NOMO-1 treated with DMSO at 0.1 percent for 48 hours (cell line): Measurements from ENCODE around the gene RIPOR2.
A peak's percentile ranks its signal among the peaks of the same experiment; 100 is the strongest.
"Not testable (repeated sequence)": the region's sequence is repeated elsewhere in the genome, so short reads cannot be mapped to it uniquely, and the experiment has no call there.

Experiments
- DNase-seq: peaks from one replicate; lab custom pipeline; 2025; ENCODE audit not compliant: unreplicated experiment; lab: John Stamatoyannopoulos, UW

The RIPOR2 gene

DNA sequence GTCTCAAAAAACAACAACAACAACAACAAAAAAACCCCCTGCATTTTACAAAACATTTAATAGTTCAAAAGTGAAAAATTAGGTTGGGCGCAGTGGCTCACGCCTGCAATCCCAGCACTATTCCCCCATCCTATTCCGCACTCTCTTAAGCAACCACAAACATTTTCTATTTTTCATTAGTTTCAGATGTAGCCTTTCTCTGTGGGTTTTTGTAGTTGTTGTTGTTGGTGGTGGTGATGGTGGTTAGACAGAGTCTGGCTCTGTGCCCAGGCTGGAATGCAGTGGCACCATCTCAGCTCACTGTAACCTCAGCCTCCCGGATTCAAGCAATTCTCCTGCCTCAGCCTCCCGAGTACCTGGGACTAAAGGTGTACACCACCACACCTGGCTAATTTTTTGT is 167.4 kb downstream of the RIPOR2 start:
- no peak for DNase-seq

DNA sequence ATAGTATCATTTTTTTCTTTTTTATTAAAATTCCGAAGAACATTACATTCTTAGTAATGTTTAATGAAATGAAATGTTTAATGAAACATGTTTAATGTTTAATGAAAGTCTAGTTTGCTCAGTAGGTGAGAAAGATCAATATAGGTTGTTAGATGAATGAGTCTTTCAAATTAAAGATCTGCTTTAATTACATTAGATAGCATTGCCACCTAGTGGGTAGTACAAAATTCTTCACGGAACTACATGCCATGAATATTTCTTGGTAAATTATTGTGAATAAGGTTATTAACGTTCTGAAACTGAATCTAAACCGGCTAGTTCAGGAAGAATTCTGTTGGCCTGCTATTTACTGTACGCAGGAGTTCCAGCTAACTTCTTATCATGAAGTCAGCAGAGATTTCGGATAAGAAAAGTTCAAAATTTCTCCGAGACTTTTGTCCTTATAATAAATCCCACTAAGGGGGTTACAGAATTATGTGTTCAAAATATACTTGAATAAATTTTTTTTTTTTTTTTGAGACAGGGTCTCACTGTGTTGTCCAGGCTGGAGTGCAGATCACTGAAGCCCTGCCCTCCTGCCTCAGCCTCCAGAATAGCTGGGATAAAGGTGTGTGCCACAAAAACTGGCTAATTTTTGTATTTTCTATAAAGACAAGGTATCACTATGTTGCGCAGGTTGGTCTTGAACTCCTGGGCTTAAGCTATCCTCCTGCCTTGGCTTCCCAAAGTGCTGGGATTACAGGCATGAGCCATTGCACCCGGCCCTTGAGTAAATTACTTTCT is 168.9 kb downstream of the RIPOR2 start:
- peak; percentile 72 for DNase-seq

DNA sequence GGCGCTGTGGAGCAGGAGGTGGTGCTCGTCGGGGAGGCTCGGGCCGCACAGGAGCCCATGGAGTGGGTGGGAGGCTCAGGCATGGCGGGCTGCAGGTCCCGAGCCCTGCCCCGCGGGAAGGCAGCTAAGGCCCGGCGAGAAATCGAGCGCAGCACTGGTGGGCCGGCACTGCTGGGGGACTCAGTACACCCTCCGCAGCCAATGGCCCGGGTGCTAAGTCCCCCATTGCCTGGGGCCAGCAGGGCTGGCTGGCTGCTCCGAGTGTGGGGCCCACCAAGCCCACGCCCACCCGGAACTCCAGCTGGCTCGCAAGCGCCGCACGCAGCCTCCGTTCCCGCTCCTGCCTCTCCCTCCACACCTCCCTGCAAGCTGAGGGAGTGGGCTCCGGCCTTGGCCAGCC is 169.8 kb downstream of the RIPOR2 start:
- DNase-seq = not testable (repeated sequence)

DNA sequence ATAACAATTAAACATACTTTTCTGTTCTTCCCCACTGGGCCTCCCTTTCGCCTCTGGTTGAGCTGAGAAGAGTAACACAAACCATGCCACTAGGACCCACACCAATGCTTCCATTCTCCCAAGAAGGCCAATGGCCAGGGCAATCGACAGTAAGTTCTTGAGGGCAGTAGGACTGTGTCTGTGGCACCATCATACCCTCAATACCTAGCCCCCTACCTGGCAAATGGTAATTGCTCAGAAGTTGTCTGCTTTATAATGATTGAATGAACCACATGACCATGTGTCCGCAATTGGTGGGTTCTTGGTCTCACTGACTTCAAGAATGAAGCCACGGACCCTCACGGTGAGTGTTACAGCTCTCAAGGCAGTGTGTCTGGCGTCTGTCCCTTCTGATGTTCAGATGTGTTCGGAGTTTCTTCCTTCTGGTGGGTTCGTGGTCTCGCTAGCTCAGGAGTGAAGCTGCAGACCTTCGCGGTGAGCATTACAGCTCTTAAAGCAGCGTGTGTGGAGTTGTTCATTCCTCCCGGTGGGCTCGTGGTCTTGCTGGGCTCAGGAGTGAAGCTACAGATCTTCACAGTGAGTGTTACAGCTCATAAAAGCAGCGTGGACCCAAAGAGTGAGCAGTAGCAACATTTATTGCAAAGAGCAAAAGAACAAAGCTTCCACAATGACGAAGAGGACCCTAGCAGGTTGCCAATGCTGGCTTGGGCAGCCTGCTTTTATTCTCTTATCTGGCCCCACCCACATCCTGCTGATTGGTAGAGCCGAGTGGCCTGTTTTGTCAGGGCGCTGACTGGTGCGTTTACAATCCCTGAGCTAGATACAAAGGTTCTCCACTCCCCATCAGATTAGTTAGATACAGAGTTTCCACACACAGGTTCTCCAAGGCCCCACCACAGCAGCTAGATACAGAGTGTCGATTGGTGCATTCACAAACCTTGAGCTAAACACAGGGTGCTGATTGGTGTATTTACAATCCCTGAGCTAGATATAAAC is 170.6 kb downstream of the RIPOR2 start:
- DNase-seq = not testable (repeated sequence)

DNA sequence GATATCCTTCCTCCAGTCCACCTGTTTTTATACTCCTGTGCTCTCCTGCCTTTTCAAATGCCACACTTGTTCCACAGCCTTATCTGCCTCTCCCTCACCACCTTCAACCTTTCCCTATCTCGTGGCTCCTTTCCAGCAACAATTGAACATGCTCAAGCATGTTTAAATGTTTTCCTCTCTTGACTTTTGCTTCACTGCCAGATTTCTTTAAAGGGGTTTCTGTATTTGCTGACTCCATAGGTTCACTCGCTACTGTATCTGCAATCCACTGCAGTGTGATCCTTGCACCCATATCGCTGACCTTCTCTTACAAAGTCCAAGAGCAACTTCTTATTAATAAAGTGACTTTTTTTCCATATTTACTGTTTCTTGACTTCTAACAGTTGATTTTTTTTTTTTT is 172.2 kb downstream of the RIPOR2 start:
- no peak for DNase-seq

DNA sequence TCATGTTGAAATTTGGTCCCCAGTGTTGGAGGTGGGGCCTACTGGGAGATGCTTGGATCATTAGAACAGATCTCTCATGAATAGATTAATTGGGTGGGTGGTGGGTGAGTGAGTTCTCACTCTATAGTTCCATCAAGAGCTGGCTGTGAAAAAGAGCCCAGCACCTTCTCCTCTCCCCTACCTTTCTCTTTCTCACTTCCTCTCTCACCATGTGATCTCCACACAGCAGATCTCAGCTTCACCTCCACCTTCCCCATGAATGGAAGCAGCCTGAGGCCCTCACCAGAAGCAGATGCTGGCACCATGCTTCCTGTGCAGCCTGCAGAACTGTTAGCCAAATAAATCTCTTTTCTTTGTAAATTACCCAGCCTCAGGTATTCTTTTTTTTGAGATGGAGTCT is 173.9 kb downstream of the RIPOR2 start:
- DNase-seq = no peak

DNA sequence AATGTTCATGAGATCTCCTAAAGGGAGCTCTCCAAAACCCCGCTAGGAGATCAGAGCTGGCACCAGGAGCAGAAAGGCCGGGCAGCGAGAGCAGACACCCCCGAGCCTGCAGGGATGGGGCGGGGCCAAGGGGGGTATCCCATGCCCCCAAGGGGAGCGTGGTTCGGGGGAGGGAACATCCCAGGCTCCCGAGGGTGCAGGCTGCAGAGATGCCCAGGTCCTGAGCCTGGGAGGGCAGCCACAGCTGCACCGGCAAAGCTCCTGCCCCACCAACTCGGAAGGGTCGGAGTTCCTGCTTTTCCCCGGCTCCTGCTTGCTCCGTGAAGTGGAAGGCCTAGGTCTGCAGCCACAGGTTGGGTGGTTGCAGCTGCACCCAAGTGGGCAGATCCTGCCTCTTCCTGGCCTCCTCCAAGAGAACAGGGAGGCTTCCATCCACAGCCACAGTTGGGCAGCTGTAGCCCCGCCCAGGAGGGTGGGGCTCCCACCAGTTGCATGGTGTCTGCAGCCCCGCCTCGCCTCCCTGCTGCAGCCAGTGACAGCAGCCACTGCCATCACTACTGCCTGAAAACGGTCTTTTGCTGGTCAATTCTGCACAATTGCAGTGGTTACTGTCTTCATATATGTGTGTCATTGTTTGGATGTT is 174.4 kb downstream of the RIPOR2 start:
- no peak for DNase-seq

DNA sequence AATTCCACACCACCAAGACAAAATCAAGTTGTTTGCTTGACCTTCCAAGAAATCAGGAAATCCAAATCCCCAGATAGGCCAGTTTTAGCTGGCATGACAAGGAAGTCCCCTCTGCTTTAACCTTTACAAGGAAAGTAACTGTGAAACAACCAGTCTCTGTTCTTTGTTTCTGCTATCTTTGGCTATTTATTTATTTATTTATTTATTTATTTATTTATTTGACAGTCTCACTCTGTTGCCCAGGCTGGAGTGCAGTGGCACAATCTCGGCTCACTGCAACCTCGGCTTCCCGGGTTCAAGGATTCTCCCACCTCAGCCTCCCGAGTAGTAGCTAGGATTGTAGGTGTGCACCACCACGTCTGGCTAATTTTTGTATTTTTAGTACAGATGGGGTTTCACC is 175.6 kb downstream of the RIPOR2 start:
- no peak for DNase-seq

DNA sequence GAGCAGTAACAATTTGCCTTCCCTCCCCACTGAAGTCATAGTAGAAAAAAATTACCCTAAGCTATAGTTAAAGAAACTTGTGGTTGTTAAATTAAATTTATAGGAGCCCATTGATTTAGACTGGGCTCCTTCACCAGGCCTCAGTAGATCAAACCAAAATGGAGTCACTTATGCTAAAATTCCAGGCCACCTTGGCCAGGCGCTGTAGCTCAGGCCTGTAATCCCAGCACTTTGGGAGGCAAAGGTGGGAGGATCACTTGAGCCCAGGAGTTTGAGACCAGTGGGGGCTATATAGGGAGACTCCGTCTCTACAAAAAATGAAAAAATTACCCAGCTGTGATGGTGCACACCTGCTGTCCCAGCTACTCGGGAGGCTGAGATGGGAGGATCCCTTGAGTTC is 176.0 kb downstream of the RIPOR2 start:
- DNase-seq = no peak

DNA sequence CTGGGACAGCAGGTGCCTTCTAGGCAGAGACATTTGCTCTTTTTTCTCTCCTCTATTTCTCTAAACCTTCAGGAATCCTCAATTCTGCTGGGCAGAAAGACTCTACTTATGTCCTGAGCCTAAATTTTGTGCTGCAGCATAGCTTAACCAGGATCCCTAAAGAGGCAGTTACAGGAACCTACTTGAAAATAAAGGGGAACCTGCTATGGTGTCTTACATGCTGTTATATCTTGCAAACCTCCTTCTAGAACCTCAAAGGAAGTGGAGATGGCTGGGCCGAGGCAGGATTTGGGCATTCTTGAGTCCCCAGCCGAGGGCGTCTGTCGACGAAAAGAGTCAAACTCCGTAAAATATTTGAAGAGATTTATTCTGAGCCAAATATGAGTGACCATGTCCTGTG is 178.1 kb downstream of the RIPOR2 start:
- DNase-seq = peak; percentile 25

DNA sequence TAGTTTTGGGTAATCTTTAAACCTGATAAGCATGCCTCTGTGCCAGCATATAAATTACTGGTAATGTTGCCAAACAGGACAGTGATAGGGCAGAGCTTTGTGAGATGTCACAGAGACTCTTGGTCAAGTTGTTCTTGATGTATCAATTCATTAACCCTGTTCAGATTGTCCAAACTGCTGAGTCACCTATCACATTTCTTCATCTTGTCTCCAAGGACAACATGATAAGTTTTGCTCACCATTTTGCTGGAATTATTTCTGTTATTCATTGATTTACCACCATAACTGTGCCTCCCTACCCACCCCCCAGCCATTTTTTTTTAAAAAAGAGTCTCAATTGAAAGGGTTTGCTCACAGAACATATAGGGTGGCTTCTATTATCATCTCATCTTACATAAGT is 180.5 kb downstream of the RIPOR2 start:
- DNase-seq = no peak

DNA sequence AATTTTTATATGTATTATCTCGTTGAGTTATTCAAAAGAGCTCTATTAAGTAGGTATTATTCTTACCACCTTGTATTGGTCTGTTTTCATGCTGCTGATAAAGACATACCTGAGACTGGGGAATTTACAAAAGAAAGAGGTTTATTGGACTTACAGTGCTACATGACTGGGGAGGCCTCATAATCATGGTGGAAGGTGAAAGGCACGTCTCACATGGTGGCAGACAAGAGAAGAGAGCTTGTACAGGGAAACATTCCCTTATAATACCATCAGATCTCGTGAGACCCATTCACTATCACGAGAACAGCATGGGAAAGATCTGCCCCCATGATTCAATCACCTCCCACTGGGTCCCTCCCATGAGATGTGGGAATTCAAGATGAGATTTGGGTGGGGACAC is 181.4 kb downstream of the RIPOR2 start:
- not testable (repeated sequence) for DNase-seq
